HepG2 (cell line): ENCODE results near the gene UBE2Q1. TPM values are rescaled to one million over a fixed set of nuclear protein-coding genes. Genes with fewer than 3 reads are reported as not detected.
A peak's percentile ranks its signal among the peaks of the same experiment; 100 is the strongest.

ENCODE experiments used
- AKAP8 ChIP-seq: sonication (generic); formaldehyde crosslinking; IDR thresholded peaks from 2 replicates; pipeline ENCODE4 v1.5.1; 2020; ENCODE audit warnings: mild to moderate bottlenecking, missing genetic modification reagents
- ARID2 ChIP-seq: sonication (generic); formaldehyde crosslinking; IDR thresholded peaks from 2 replicates; pipeline ENCODE4 v1.8.1; 2022; ENCODE audit warnings: mild to moderate bottlenecking, missing genetic modification reagents, borderline replicate concordance
- DNMT3B ChIP-seq: conservative IDR thresholded peaks from 2 replicates; pipeline ENCODE4 v1.6.1; 2016; ENCODE audit warnings: missing biosample characterization, control low read depth
- HNF4A ChIP-seq: sonication (generic); formaldehyde crosslinking; IDR thresholded peaks from 2 replicates; pipeline ENCODE4 v1.4.0; 2020; ENCODE audit warnings: missing genetic modification reagents
- HOXA5 ChIP-seq: sonication (generic); formaldehyde crosslinking; IDR thresholded peaks from 2 replicates; pipeline ENCODE4 v1.4.0; 2020; ENCODE audit warnings: missing genetic modification reagents
- KAT8 ChIP-seq: IDR thresholded peaks from 2 replicates; pipeline ENCODE4 v1.6.1; 2016; ENCODE audit warnings: missing genetic modification reagents, missing compliant biosample characterization
- KDM3A ChIP-seq: IDR thresholded peaks from 2 replicates; pipeline ENCODE4 v1.6.1; 2018; ENCODE audit warnings: low read depth, missing compliant biosample characterization
- KDM4B ChIP-seq: sonication (generic); formaldehyde crosslinking; IDR thresholded peaks from 2 replicates; pipeline ENCODE4 v1.4.0; 2020; ENCODE audit warnings: missing genetic modification reagents
- PAWR ChIP-seq: sonication (generic); formaldehyde crosslinking; IDR thresholded peaks from 2 replicates; pipeline ENCODE4 v1.4.0; 2020; ENCODE audit warnings: missing genetic modification reagents, mild to moderate bottlenecking, borderline replicate concordance
- SPEN ChIP-seq: sonication (generic); formaldehyde crosslinking; IDR thresholded peaks from 2 replicates; pipeline ENCODE4 v1.5.1; 2020; ENCODE audit warnings: low read depth, mild to moderate bottlenecking, missing genetic modification reagents
- SSRP1 ChIP-seq: IDR thresholded peaks from 2 replicates; pipeline ENCODE4 v1.6.1; 2016; ENCODE audit warnings: control low read depth
- THRA ChIP-seq: sonication (generic); formaldehyde crosslinking; IDR thresholded peaks from 2 replicates; pipeline ENCODE4 v1.4.0; 2020; ENCODE audit warnings: missing genetic modification reagents, borderline replicate concordance
- WIZ ChIP-seq: sonication (generic); formaldehyde crosslinking; IDR thresholded peaks from 2 replicates; pipeline ENCODE4 v1.5.1; 2020; ENCODE audit warnings: mild to moderate bottlenecking, missing genetic modification reagents
- ZFP36 ChIP-seq: fragments of 150-350 bp; IDR thresholded peaks from 2 replicates; pipeline ENCODE4 v1.6.1; 2018; ENCODE audit warnings: borderline replicate concordance, low read length, low read depth; ENCODE audit not compliant: partially characterized antibody
- ZNF205 ChIP-seq: IDR thresholded peaks from 2 replicates; pipeline ENCODE4 v1.6.1; 2018; ENCODE audit warnings: missing biosample characterization, missing genetic modification reagents
- ZNF253 ChIP-seq: sonication (generic); formaldehyde crosslinking; IDR thresholded peaks from 2 replicates; pipeline ENCODE4 v1.8.0; 2022; ENCODE audit warnings: mild to moderate bottlenecking, missing genetic modification reagents, borderline replicate concordance
- ZNF292 ChIP-seq: sonication (generic); formaldehyde crosslinking; IDR thresholded peaks from 2 replicates; pipeline ENCODE4 v1.8.1; 2022; ENCODE audit warnings: mild to moderate bottlenecking, low read depth, missing genetic modification reagents, borderline replicate concordance
- ZNF644 ChIP-seq: IDR thresholded peaks from 2 replicates; pipeline ENCODE4 v1.6.1; 2016; ENCODE audit warnings: low read depth
- ZNF704 ChIP-seq: sonication (generic); formaldehyde crosslinking; IDR thresholded peaks from 2 replicates; pipeline ENCODE4 v1.8.1; 2023; ENCODE audit warnings: mild to moderate bottlenecking, inconsistent platforms, moderate library complexity, missing genetic modification reagents, borderline replicate concordance
- ZNF879 ChIP-seq: sonication (generic); formaldehyde crosslinking; IDR thresholded peaks from 2 replicates; pipeline ENCODE4 v1.8.1; 2023; ENCODE audit warnings: missing genetic modification reagents
- ZSCAN30 ChIP-seq: sonication (generic); formaldehyde crosslinking; IDR thresholded peaks from 2 replicates; pipeline ENCODE4 v1.5.0; 2020; ENCODE audit warnings: mild to moderate bottlenecking, missing genetic modification reagents
- polyA plus RNA-seq, 8 experiments: library from polyadenylated mRNA; depleted of rRNA in 3 of 8; stranded (reverse) in 7 of 8; unstranded in 1 of 8; fragments of >200 nt; fragmentation: Illumina TruSeq in 4 of 8; extraction: Trizol in 4 of 8; gene quantifications; 2 replicates each; pipeline versions ENCODE4 v1.2.1 to v1.2.3, GENCODE V29; 2011 to 2016; ENCODE audit warnings: low read depth in 4 of 8, missing spikeins in 1 of 8, mixed read lengths in 1 of 8; ENCODE audit not compliant: insufficient read depth in 1 of 8
- total RNA-seq, 5 experiments: library from RNA; depleted of rRNA; stranded (reverse); fragments of >200 nt; fragmentation: Illumina TruSeq; extraction: Trizol; gene quantifications; 2 replicates each; pipeline ENCODE4 v1.2.3, GENCODE V29; 2016; ENCODE audit warnings: low read depth in 1 of 5
- TF ChIP-seq, protein P1 (sequence below): sonication (generic); formaldehyde crosslinking; IDR thresholded peaks from 2 replicates; pipeline ENCODE4 v1.8.0; 2022; ENCODE audit warnings: low read depth, missing genetic modification reagents
- TF ChIP-seq, protein P2 (sequence below): sonication (generic); formaldehyde crosslinking; conservative IDR thresholded peaks from 2 replicates; pipeline ENCODE4 v1.4.0; 2020; ENCODE audit warnings: mild to moderate bottlenecking, missing genetic modification reagents, moderate library complexity

The UBE2Q1 gene
- total and polyA plus RNA-seq, 2 of the 13 experiments (the other 11 are each of a cell fraction or from before 2014, with no cell fraction given): 11.7 to 41.7 TPM

DNA sequence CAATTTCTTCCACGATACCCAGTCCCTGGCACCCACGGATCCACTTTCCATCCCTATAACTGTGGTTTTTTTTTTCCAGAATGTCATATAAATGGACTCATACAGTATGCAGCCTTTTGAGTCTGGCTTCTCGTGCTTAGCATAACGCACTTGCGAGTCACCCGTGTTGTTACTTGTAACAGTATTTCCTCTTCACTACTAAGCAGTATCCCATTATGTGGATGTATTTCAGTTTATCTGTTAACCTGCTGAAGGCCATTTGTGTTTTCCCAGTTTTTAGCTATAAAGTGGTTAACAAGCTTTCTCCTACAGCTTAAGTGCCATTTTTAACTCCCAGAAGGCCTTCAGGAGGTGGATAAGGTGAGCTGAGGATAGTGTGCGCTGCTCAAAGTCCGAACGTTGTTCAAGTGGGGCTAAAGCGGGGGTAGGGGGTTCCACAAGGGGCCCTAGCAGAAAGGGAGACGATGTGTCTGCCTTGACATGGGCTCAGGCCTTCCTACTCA, 48.7 kb upstream of the UBE2Q1 start (continued):
- TF ChIP-seq THRA (CRISPR knock-in tag) (peak; percentile 44; the same call in 1 of the 2 replicates), AKAP8 (CRISPR knock-in tag) (no peak), KDM3A (CRISPR knock-in tag) (0 out of 2 replicates have a peak, but pooled peaks have one; percentile 14), ARID2 (0 out of 2 replicates have a peak, but pooled peaks have one; percentile 22), PAWR (CRISPR knock-in tag) (no peak), ZNF292 (CRISPR knock-in tag) (peak; percentile 30; the same call in 1 of the 2 replicates), ZFP36 (peak; percentile 49), SSRP1 (CRISPR knock-in tag) (0 out of 2 replicates have a peak, but pooled peaks have one; percentile 34), KAT8 (CRISPR knock-in tag) (no peak), WIZ (CRISPR knock-in tag) (no peak), ZNF205 (CRISPR knock-in tag) (no peak), ZNF704 (CRISPR knock-in tag) (no peak), ZSCAN30 (CRISPR knock-in tag) (no peak), KDM4B (CRISPR knock-in tag) (no peak), ZNF879 (CRISPR knock-in tag) (no peak), ZNF253 (CRISPR knock-in tag) (no peak), ZNF644 (no peak), DNMT3B (CRISPR knock-in tag) (0 out of 2 replicates have a peak, but pooled peaks have one; percentile 56), HOXA5 (no peak), SPEN (no peak), HNF4A (CRISPR knock-in tag) (peak; percentile 30)
- TF ChIP-seq, protein P1, sequence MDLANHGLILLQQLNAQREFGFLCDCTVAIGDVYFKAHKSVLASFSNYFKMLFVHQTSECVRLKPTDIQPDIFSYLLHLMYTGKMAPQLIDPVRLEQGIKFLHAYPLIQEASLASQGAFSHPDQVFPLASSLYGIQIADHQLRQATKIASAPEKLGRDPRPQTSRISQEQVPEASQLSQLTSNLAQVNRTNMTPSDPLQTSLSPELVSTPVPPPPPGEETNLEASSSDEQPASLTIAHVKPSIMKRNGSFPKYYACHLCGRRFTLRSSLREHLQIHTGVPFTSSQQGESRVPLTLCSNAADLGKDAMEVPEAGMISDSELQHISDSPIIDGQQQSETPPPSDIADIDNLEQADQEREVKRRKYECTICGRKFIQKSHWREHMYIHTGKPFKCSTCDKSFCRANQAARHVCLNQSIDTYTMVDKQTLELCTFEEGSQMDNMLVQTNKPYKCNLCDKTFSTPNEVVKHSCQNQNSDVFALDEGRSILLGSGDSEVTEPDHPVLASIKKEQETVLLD (CRISPR knock-in tag): no peak
- TF ChIP-seq, protein P2, sequence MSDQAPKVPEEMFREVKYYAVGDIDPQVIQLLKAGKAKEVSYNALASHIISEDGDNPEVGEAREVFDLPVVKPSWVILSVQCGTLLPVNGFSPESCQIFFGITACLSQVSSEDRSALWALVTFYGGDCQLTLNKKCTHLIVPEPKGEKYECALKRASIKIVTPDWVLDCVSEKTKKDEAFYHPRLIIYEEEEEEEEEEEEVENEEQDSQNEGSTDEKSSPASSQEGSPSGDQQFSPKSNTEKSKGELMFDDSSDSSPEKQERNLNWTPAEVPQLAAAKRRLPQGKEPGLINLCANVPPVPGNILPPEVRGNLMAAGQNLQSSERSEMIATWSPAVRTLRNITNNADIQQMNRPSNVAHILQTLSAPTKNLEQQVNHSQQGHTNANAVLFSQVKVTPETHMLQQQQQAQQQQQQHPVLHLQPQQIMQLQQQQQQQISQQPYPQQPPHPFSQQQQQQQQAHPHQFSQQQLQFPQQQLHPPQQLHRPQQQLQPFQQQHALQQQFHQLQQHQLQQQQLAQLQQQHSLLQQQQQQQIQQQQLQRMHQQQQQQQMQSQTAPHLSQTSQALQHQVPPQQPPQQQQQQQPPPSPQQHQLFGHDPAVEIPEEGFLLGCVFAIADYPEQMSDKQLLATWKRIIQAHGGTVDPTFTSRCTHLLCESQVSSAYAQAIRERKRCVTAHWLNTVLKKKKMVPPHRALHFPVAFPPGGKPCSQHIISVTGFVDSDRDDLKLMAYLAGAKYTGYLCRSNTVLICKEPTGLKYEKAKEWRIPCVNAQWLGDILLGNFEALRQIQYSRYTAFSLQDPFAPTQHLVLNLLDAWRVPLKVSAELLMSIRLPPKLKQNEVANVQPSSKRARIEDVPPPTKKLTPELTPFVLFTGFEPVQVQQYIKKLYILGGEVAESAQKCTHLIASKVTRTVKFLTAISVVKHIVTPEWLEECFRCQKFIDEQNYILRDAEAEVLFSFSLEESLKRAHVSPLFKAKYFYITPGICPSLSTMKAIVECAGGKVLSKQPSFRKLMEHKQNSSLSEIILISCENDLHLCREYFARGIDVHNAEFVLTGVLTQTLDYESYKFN (CRISPR knock-in tag): 0 out of 2 replicates have a peak, but pooled peaks have one; percentile 15
